ENCODE results near the gene GREM1.

- TF ChIP-seq, protein P1, sequence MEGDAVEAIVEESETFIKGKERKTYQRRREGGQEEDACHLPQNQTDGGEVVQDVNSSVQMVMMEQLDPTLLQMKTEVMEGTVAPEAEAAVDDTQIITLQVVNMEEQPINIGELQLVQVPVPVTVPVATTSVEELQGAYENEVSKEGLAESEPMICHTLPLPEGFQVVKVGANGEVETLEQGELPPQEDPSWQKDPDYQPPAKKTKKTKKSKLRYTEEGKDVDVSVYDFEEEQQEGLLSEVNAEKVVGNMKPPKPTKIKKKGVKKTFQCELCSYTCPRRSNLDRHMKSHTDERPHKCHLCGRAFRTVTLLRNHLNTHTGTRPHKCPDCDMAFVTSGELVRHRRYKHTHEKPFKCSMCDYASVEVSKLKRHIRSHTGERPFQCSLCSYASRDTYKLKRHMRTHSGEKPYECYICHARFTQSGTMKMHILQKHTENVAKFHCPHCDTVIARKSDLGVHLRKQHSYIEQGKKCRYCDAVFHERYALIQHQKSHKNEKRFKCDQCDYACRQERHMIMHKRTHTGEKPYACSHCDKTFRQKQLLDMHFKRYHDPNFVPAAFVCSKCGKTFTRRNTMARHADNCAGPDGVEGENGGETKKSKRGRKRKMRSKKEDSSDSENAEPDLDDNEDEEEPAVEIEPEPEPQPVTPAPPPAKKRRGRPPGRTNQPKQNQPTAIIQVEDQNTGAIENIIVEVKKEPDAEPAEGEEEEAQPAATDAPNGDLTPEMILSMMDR (conservative IDR thresholded peaks at IDR 0.05 in 1 of 2, IDR thresholded peaks at IDR 0.05 in 1 of 2; ENCODE audit: low read depth in 1 of 2, low read length in 2 of 2), result no peak
- no peak for TF ChIP-seq EZH2 (IDR thresholded peaks at IDR 0.05; ENCODE audit: low read length, missing control alignments)
These were observed 41.6 kb upstream of the GREM1 start for GRCh38 chr15:32676169-32676568.
